H54 (cell line): Measurements from ENCODE around the gene RFX7.

Source experiments
- DNase-seq: peaks from one replicate; pipeline ENCODE4 v3.0.0; 2011; ENCODE audit warnings: low spot score, mixed read lengths; ENCODE audit not compliant: insufficient read length
- FAIRE-seq: peaks from 3 replicates; lab custom pipeline; 2011; peaks lifted over from hg19 to GRCh38; lab: Jason Lieb, UNC
- POLR2A ChIP-seq: IDR thresholded peaks from 2 replicates; pipeline ENCODE4 v1.6.1; 2011; ENCODE audit warnings: low read depth, mild to moderate bottlenecking, low read length

Gene RFX7

GRCh38 chr15:56098195-56098863 is 145.3 kb downstream of the RFX7 start:
- no peak for TF ChIP-seq POLR2A
- FAIRE-seq (no peak), DNase-seq (no peak)

- DNase-seq (no peak), FAIRE-seq (no peak)
- TF ChIP-seq POLR2A: no peak
These were observed 148.3 kb downstream of the RFX7 start for GRCh38 chr15:56095406-56095805.

- no peak for TF ChIP-seq POLR2A
- no peak for DNase-seq
- FAIRE-seq: no peak
These were observed 149.5 kb downstream of the RFX7 start for GRCh38 chr15:56094171-56094570.

GRCh38 chr15:56088389-56088788 is 155.3 kb downstream of the RFX7 start:
- TF ChIP-seq POLR2A: no peak
- FAIRE-seq (no peak), DNase-seq (no peak)

GRCh38 chr15:56086566-56086965 is 157.1 kb downstream of the RFX7 start:
- DNase-seq: no peak
- no peak for FAIRE-seq
- TF ChIP-seq POLR2A: no peak

GRCh38 chr15:56082263-56082761 is 161.4 kb downstream of the RFX7 start:
- DNase-seq (no peak), FAIRE-seq (no peak)
- no peak for TF ChIP-seq POLR2A

- TF ChIP-seq POLR2A: no peak
- no peak for DNase-seq
- no peak for FAIRE-seq
These were observed 166.6 kb downstream of the RFX7 start for GRCh38 chr15:56077081-56077480.

- no peak for DNase-seq
- TF ChIP-seq POLR2A: no peak
- no peak for FAIRE-seq
These were observed 167.0 kb downstream of the RFX7 start for GRCh38 chr15:56076640-56077039.

- no peak for TF ChIP-seq POLR2A
- no peak for DNase-seq
- no peak for FAIRE-seq
These were observed 169.0 kb downstream of the RFX7 start for GRCh38 chr15:56074481-56075265.

GRCh38 chr15:56064152-56064551 is 179.5 kb downstream of the RFX7 start:
- DNase-seq: no peak

GRCh38 chr15:56059716-56060115 is 184.0 kb downstream of the RFX7 start:
- DNase-seq: no peak
- no peak for FAIRE-seq
- no peak for TF ChIP-seq POLR2A

More at GRCh38 chr15:56064152-56064551, 179.5 kb downstream of the RFX7 start:
- FAIRE-seq: no peak
- no peak for TF ChIP-seq POLR2A

GRCh38 chr15:56058986-56059385 is 184.7 kb downstream of the RFX7 start:
- DNase-seq: no peak
- FAIRE-seq: no peak
- no peak for TF ChIP-seq POLR2A

GRCh38 chr15:56056626-56057025 is 187.1 kb downstream of the RFX7 start:
- DNase-seq (no peak), FAIRE-seq (no peak)
- TF ChIP-seq POLR2A: no peak

GRCh38 chr15:56053046-56053400 is 190.7 kb downstream of the RFX7 start:
- no peak for TF ChIP-seq POLR2A
- no peak for FAIRE-seq

More at GRCh38 chr15:56053046-56053400, 190.7 kb downstream of the RFX7 start:
- DNase-seq: no peak
